Measurements from ENCODE around the gene CNRIP1.

CNRIP1 gene

DNA sequence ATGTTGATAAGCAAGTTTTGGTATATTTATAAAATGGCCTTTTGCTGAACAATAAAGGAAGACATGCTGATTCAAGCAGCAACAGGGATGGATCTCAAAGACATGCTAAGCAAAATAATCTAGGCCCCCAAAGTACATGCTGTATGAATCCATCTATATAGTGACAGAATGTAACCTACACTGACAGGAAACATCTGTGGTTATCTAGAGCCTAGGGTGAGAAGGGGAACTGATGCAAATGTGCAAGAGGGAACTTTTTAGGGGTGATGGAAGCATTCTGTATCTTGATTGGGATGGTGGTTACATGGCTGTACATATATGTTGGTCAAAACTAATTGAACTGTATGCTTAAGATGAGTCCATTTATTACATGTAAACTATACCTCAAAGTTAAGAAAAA is 24.2 kb downstream of the CNRIP1 start:
- DNase-seq, result peak; percentile 66
- in situ Hi-C loops (cut with MboI; ENCODE audit: low pct_unique_long_range_greater_than_20kb, low sequenced_read_pairs), result no loop called here

DNA sequence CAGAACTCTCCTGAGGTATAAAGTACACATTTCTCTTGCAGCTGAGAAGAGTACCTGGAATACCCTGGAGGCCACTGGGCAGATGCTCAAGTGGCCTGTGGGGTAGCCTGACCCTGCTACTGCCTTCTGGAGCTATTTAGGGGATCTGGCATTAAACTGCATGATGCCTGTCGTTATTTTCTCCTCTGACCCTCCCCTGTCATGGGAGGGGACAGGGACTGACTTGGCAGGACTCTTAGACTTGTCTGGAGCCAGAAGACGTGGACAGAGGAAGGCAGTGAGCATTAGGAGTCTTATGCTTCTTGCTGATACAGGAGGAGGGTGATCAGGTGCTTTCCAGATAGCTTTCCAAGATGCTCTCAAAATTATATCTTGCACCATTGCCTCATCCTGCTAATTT is 24.8 kb downstream of the CNRIP1 start:
- no peak for DNase-seq
- in situ Hi-C loops (cut with MboI; ENCODE audit: low pct_unique_long_range_greater_than_20kb, low sequenced_read_pairs), result no loop called here

DNA sequence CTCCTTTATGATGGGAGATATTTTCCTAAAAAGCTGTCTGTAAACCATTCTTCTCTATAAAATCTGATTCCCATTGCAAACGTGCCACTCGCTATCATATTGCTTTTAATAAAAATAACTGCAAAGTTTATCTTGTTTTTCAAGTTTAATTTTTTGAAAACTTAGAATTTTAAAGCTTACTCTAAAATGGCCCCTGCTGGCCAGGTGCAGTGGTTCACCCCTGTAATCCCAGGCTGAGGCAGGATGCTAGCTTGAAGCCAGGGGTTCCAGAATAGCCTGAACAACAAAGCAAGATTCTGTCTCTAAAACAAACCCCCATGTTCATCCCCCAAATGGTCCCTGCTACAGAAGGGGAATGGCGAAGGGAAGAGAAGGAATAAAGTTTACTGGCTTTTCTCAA is 25.6 kb downstream of the CNRIP1 start:
- in situ Hi-C loops (cut with MboI; ENCODE audit: low pct_unique_long_range_greater_than_20kb, low sequenced_read_pairs), result no loop called here
- no peak for DNase-seq

DNA sequence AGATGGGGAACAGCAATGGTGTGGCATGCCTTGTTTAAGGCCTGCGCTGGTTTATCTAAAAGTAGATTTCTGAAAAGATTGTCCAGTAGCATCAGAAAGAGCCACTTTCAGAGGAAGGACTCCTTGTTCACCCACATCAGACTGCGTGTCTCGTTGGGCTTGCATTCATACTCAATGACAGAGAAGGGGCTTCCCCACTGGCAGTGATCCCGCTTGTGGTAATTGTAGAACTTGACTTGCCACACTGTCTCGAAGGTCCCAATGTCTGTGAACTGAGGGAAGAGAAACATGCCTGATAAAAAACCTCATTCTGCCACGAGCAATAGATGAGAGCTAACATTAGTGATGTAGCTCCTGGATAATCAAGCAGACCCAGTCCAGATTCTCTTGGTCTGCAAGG is 26.0 kb downstream of the CNRIP1 start:
- in situ Hi-C loops (cut with MboI; ENCODE audit: low pct_unique_long_range_greater_than_20kb, low sequenced_read_pairs), result no loop called here
- DNase-seq, result no peak

DNA sequence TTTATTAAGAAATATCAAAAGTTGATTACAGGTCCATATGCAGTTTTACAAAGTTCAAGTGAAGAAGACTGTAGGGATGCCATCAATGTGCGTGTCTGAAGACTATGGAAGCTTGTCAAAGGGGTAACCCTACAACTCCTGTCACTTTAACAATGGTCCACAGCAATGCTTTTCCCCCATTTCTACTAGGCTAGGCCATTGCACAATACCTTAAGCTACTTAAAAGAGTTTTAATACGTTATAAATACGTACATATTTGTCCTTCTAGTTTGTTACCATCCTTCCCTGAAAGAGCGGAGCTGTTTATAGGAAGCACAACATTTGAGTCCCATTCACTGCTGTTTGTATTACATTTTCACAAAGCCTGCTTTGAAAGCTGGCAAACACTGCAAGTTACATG is 26.7 kb downstream of the CNRIP1 start:
- DNase-seq, result no peak
- in situ Hi-C loops (cut with MboI; ENCODE audit: low pct_unique_long_range_greater_than_20kb, low sequenced_read_pairs), result no loop called here

GRCh38 chr2:68292108-68292710 is 27.5 kb downstream of the CNRIP1 start:
- in situ Hi-C loops (cut with MboI; ENCODE audit: low pct_unique_long_range_greater_than_20kb, low sequenced_read_pairs), result no loop called here
- DNase-seq, result peak; percentile 35

GRCh38 chr2:68291314-68291713 is 28.4 kb downstream of the CNRIP1 start:
- no peak for DNase-seq
- in situ Hi-C loops (cut with MboI; ENCODE audit: low pct_unique_long_range_greater_than_20kb, low sequenced_read_pairs), result no loop called here

DNA sequence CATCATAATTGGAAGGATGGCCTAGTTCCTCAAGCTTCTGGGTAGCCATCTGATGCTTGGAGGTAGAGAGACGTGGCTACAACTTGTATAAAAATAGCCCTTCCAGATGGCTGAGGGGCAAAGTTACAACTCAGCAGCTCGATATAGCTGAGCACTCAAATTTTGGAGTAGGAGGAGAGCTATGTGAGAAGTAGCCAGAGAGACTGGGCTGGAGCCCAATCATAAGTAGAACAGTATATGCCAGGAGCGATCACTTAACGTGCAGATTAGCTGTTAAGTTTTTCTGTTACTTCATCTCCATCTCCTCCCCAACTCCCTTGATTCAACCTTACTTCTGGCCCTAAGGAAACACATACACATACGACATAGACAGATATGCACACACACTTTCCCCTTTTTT is 28.8 kb downstream of the CNRIP1 start:
- in situ Hi-C loops (cut with MboI; ENCODE audit: low pct_unique_long_range_greater_than_20kb, low sequenced_read_pairs), result no loop called here
- DNase-seq, result peak; percentile 19

DNA sequence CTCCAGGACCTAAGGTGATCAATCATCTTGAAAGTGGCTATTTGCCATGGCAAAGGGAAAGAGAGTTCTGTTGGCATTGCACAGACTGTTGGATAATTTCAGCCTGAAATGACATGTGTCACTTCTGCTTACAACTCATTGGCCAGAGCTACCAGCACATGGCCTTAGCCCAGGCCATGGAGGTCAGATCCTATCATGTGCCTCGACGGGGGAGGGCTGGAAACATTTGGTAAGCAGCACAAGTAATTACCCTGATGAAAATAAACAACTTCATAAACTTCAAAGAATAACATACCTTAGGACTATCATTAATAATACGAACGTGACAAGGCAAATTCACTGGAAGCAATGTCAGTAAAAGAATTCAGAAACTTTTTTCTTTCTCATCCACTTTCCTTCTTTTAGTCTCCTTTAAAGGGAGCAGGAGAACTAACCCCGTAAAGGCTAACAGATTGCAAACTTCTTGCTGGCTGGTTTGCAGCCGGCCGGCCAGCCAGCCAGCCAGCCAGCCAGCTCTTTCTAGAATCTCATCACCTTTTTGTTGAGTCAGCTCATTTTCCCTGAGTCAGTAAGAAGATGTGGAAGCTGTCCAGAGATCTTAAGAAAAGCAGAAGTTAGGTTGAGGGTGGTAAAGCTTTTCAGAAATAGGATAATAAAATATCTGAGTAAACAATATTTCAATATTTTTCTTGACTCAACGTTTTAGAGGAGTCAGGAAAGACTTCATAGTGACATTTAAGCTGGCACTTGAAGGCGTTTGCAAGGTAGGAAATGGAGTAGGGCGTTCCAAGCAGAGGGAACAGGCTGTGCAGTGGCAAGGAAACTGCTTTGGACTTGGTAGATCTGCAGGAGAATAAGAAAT is 31.9 kb downstream of the CNRIP1 start:
- in situ Hi-C loops (cut with MboI; ENCODE audit: low pct_unique_long_range_greater_than_20kb, low sequenced_read_pairs), result no loop called here

GRCh38 chr2:68284896-68285295 is 34.9 kb downstream of the CNRIP1 start:
- no peak for DNase-seq
- in situ Hi-C loops (cut with MboI; ENCODE audit: low pct_unique_long_range_greater_than_20kb, low sequenced_read_pairs), result no loop called here

More for the DNA sequence above, 31.9 kb downstream of the CNRIP1 start:
- DNase-seq, result peak; percentile 77

DNA sequence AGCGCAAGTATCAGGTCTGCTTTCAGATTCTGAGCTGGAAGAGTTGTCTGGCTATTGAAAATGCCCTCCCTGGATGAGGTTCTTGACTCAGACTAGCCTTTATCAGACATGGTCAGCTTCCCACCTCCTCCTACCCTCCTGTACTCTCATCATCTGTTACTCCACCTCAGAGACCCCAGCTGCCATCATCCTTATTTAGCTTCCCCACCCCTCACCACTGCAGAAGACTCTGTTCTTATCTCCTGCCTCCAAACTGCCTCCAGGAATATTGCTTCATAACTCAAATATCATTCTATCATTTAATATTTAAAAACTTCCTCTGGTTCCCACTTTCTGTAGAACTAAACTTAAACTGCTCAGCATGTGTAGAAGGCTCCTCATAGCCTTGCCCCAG is 36.3 kb downstream of the CNRIP1 start:
- no peak for DNase-seq
- in situ Hi-C loops (cut with MboI; ENCODE audit: low pct_unique_long_range_greater_than_20kb, low sequenced_read_pairs), result no loop called here

GRCh38 chr2:68282811-68283418 is 36.8 kb downstream of the CNRIP1 start:
- in situ Hi-C loops (cut with MboI; ENCODE audit: low pct_unique_long_range_greater_than_20kb, low sequenced_read_pairs), result no loop called here
- no peak for DNase-seq

DNA sequence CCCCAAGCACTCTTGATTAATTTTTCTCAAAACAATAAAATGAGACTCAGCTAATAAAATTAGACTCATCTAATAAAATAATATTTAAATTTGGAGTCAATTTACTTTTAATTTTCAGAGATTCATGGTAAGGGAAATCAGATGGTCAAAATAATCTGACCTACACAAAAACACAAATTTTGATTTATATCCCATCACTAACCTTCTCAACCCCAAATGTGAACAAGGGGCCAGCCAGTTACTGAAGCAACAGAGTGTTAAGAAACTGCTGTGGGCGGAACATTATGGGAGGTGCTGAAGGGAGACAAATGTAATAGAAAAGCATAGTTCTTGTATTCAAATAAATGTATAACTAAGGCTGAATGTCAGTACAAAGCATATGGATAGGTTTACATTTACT is 39.0 kb downstream of the CNRIP1 start:
- in situ Hi-C loops (cut with MboI; ENCODE audit: low pct_unique_long_range_greater_than_20kb, low sequenced_read_pairs), result no loop called here
- DNase-seq, result no peak

DNA sequence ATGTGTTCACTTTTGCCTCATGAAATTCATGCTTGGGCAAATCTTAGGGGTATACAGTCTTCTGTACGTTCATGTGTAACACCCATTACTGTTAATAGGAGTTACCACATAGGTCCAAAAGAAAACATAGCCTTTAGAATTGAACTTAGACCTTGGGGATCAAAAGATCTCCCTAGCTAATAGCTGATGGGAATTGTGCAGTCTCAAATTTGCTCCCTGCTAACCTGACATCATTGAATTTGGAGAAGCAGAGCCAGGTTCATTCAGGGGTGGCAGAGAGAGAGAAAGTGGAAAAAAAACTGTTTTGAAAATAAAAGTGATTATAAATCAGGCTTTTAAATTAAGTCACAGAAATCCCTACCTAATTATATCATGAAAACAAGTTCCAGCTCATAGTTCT is 39.4 kb downstream of the CNRIP1 start:
- in situ Hi-C loops (cut with MboI; ENCODE audit: low pct_unique_long_range_greater_than_20kb, low sequenced_read_pairs), result no loop called here

DNA sequence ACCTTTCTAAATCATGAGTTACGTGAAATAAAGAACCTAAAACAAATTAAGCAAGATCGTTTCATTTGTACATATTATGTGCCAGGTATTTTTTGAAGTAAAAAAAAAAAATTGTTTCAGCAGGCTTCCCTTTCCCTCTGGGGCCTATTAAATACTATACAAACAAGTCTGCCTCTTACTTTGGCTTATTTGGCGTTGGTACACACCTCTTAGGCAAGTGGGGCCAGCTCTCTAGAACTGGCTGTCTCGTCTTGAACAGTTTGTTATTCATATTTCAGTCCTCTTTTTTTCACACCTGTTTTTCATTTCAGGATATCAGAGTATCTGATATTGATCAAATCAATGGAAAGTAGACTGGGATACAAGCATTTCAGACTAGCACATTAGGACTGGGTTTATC is 40.1 kb downstream of the CNRIP1 start:
- DNase-seq, result no peak
- in situ Hi-C loops (cut with MboI; ENCODE audit: low pct_unique_long_range_greater_than_20kb, low sequenced_read_pairs), result no loop called here

More for the DNA sequence above, 39.4 kb downstream of the CNRIP1 start:
- DNase-seq, result no peak

DNA sequence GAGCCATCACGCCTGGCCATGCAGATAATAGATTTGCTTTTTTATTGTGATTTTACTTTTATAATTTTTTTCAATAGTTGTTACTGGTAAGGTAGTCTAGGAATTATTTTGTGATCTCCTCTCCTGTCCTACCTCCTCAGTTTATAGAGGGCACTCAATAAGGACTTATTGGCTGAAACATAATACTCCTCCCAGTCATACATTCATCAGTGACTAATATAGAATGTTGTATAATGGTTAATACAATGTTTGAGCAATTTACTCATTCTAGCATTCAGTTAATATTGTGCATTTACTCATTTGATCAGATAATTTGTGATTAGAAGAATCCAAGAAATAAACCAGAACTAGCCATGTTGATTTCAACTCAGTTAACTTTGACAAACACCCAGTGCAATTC is 41.6 kb downstream of the CNRIP1 start:
- no peak for DNase-seq
- in situ Hi-C loops (cut with MboI; ENCODE audit: low pct_unique_long_range_greater_than_20kb, low sequenced_read_pairs), result no loop called here

DNA sequence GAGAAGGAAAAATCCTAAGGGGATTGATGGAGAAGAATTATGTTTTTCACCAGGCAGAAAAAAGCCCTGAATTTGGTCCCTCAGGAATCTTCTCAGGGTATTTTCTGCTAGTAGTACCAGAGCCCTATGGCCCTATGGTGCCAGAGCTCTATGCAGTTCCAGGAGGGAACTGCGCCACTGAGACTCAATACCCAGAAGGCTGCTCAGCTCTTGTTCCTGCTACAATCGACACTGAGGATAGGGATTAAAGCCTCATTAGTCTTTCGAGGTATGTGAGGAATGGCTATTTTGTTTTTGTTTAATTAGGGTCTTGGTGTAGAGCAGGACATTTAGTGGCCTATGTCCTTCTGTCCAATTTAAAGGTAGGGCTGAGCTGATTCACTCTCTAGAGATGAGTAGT is 45.7 kb downstream of the CNRIP1 start:
- no peak for DNase-seq
- in situ Hi-C loops (cut with MboI; ENCODE audit: low pct_unique_long_range_greater_than_20kb, low sequenced_read_pairs), result no loop called here

- in situ Hi-C loops (cut with MboI; ENCODE audit: low pct_unique_long_range_greater_than_20kb, low sequenced_read_pairs), result no loop called here
- DNase-seq, result peak; percentile 37
Observed at GRCh38 chr2:68272246-68272994, 47.3 kb downstream of the CNRIP1 start.

DNA sequence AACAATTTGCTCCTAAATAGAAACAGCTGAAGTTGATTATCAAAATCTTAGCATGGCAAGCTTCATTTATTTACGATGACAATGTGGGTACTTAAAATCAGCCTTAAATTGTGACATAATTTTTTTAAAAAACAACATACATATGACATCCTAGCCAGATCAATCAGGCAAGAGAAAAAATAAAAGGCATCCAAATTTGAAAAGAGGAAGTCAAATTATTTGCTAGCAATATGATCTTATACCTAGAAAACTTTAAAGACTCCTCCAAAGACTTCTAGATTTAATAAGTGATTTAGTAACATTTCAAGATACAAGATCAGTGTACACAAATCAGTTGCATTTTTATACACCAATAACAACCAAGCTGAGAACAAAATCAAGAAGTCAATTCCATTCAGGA is 53.1 kb downstream of the CNRIP1 start:
- no peak for DNase-seq
- in situ Hi-C loops (cut with MboI; ENCODE audit: low pct_unique_long_range_greater_than_20kb, low sequenced_read_pairs), result no loop called here

DNA sequence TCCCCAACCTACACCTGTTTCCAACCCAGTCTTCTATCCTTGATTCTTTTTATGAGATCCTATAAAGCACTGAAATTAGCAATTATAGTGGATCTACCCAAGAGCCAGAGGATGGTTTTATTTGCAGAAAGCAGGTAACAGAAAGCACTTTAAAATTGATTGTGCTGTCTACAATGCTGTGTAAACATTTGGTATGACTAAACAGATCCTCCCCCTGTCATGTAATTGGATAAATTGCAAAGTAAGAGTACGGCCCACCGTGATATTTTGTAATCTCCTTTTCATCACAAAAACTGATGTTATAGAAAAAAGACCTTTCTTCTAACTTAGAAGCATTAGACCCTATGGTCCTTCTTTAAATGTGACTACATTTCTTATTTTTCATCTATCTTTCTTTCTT is 56.1 kb downstream of the CNRIP1 start:
- in situ Hi-C loops (cut with MboI; ENCODE audit: low pct_unique_long_range_greater_than_20kb, low sequenced_read_pairs), result no loop called here

More for the DNA sequence above, 56.1 kb downstream of the CNRIP1 start:
- no peak for DNase-seq

Measured in KBM-7 (cell line).